Nephron (organoid): ENCODE data around the gene CHCHD4.
"Not testable (repeated sequence)": the region's sequence is repeated elsewhere in the genome, so short reads cannot be mapped to it uniquely, and the experiment has no call there.

ENCODE experiments used
- H3K27ac Mint-ChIP-seq, 3 experiments: 2 replicates each; pipeline ENCODE4 v1.8.0; 2020; ENCODE audit warnings: mixed read lengths in 3 of 3, mild to moderate bottlenecking in 2 of 3, moderate library complexity in 1 of 3
- H3K27me3 Mint-ChIP-seq: 2 replicates; pipeline ENCODE4 v1.8.0; 2021; ENCODE audit warnings: low read depth, mild to moderate bottlenecking, moderate library complexity, mixed read lengths
- H3K36me3 Mint-ChIP-seq: 2 replicates; pipeline ENCODE4 v1.8.0; 2020; ENCODE audit warnings: low read depth, mixed read lengths
- H3K4me1 Mint-ChIP-seq: 2 replicates; pipeline ENCODE4 v1.8.0; 2020; ENCODE audit warnings: mixed read lengths
- H3K4me3 Mint-ChIP-seq, 3 experiments: 2 replicates each; pipeline ENCODE4 v1.8.0; 2020; ENCODE audit warnings: mild to moderate bottlenecking in 3 of 3, mixed read lengths in 3 of 3, moderate library complexity in 2 of 3
- H3K9me3 Mint-ChIP-seq: 2 replicates; pipeline ENCODE4 v1.8.0; 2020; ENCODE audit warnings: mixed read lengths
- TF ChIP-seq, protein P1 (sequence below), 3 experiments: fragments of 200-600 bp; sonication (generic); IDR thresholded peaks; one replicate each; pipeline ENCODE4 v1.5.0; 2021; ENCODE audit warnings: antibody characterized with exemption in 3 of 3; ENCODE audit not compliant: unreplicated experiment in 3 of 3

The CHCHD4 gene

GRCh38 chr3:14077310-14077709 is 47.4 kb downstream of the CHCHD4 start:
- H3K4me1 Mint-ChIP-seq: no peaks in the 10 kb centered on the region
- H3K27me3 Mint-ChIP-seq: peaks cover 3% of the 10 kb centered on the region

GRCh38 chr3:14075233-14075632 is 49.4 kb downstream of the CHCHD4 start:
- H3K36me3 Mint-ChIP-seq, H3K27me3 Mint-ChIP-seq, H3K4me3 Mint-ChIP-seq, H3K4me1 Mint-ChIP-seq, H3K27ac Mint-ChIP-seq: not testable (repeated sequence)
- H3K9me3 Mint-ChIP-seq: peaks cover 20% of the 10 kb centered on the region

More at GRCh38 chr3:14077310-14077709, 47.4 kb downstream of the CHCHD4 start:
- no peak overlapping the region for H3K4me3 Mint-ChIP-seq
- H3K36me3 Mint-ChIP-seq: no peaks in the 10 kb centered on the region
- TF ChIP-seq, protein P1, sequence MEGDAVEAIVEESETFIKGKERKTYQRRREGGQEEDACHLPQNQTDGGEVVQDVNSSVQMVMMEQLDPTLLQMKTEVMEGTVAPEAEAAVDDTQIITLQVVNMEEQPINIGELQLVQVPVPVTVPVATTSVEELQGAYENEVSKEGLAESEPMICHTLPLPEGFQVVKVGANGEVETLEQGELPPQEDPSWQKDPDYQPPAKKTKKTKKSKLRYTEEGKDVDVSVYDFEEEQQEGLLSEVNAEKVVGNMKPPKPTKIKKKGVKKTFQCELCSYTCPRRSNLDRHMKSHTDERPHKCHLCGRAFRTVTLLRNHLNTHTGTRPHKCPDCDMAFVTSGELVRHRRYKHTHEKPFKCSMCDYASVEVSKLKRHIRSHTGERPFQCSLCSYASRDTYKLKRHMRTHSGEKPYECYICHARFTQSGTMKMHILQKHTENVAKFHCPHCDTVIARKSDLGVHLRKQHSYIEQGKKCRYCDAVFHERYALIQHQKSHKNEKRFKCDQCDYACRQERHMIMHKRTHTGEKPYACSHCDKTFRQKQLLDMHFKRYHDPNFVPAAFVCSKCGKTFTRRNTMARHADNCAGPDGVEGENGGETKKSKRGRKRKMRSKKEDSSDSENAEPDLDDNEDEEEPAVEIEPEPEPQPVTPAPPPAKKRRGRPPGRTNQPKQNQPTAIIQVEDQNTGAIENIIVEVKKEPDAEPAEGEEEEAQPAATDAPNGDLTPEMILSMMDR (IDR thresholded peaks at IDR 0.05; ENCODE audit: unreplicated experiment in 3 of 3): no peak
- peaks cover 20% of the 10 kb centered on the region for H3K9me3 Mint-ChIP-seq
- H3K27ac Mint-ChIP-seq: no peak overlapping the region

GRCh38 chr3:14064910-14065309 is 59.8 kb downstream of the CHCHD4 start:
- H3K9me3 Mint-ChIP-seq: no peaks in the 10 kb centered on the region
- TF ChIP-seq, protein P1 (IDR thresholded peaks at IDR 0.05; ENCODE audit: unreplicated experiment in 3 of 3): no peak
- H3K27ac Mint-ChIP-seq: no peak overlapping the region
- H3K4me1 Mint-ChIP-seq: no peaks in the 10 kb centered on the region
- H3K27me3 Mint-ChIP-seq: peaks cover 5% of the 10 kb centered on the region
- no peak overlapping the region for H3K4me3 Mint-ChIP-seq
- H3K36me3 Mint-ChIP-seq: no peaks in the 10 kb centered on the region

GRCh38 chr3:14063152-14063551 is 61.5 kb downstream of the CHCHD4 start:
- H3K27ac Mint-ChIP-seq: no peak overlapping the region
- H3K9me3 Mint-ChIP-seq: peaks cover 2% of the 10 kb centered on the region
- TF ChIP-seq, protein P1 (IDR thresholded peaks at IDR 0.05; ENCODE audit: unreplicated experiment in 3 of 3): no peak

More at GRCh38 chr3:14063152-14063551, 61.5 kb downstream of the CHCHD4 start:
- peaks cover 7% of the 10 kb centered on the region for H3K27me3 Mint-ChIP-seq
- H3K4me1 Mint-ChIP-seq: no peaks in the 10 kb centered on the region
- H3K4me3 Mint-ChIP-seq: no peak overlapping the region
- no peaks in the 10 kb centered on the region for H3K36me3 Mint-ChIP-seq
